ENCODE data around the gene SPESP1. TPM values are rescaled to one million over a fixed set of nuclear protein-coding genes. Genes with fewer than 3 reads are reported as not detected.

The SPESP1 gene
- polyA plus RNA-seq, 1 of the 3 experiments (the other 2 are of a cell fraction), result not detected

DNA sequence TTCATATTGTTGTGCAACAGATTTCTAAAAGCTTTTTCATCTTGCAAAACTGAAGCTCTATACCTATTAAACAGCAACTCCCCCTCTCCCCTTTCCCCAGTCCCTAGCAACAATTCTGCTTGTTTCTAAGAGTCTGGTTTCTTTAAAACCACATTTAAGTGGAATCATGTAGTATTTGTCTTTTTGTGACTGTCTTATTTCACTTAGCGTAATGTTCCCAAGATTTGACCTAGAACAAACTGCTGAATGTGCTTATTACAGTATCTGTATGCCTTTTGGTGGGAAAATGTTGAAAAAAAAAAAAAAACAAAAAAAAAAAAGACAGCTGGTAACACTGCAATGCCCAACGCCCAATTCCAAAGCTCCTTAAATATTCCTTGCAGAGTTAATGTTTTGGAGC lies 19.5 kb upstream of the SPESP1 start:
- DNase-seq, result no peak
- H3F3A ChIP-seq (replicated peaks; ENCODE audit: insufficient read depth), result no peaks in the 10 kb centered on the region
- CTCF ChIA-PET, result interaction anchor here (3.2 to 3.7 kb wide), 2 partner anchors 14 to 357 kb away, joined by 8 to 21 read pairs; no protein-coding TSS in a partner anchor
- H3K4me1 ChIP-seq (ENCODE audit: control insufficient read depth in 1 of 2, insufficient read depth in 2 of 2, low read depth in 1 of 2, low read length in 1 of 2), result no peaks in the 10 kb centered on the region
- H3K36me3 ChIP-seq (replicated peaks in 1 of 2; ENCODE audit: control insufficient read depth in 1 of 2, insufficient read depth in 2 of 2, low read length in 1 of 2), result no peaks in the 10 kb centered on the region
- H3K27me3 ChIP-seq (ENCODE audit: insufficient read depth), result no peaks in the 10 kb centered on the region
- H3K27ac ChIP-seq (ENCODE audit: low read depth in 2 of 2, low read length in 1 of 2), result no peak overlapping the region
- no peak overlapping the region for H3K9ac ChIP-seq
- WGBS (ENCODE audit: low lambda C conversion rate), result 46% methylated on average over 2 of the region's 2 CpGs
- no peaks in the 10 kb centered on the region for H3K79me2 ChIP-seq (ENCODE audit: insufficient read depth)
- H2AFZ ChIP-seq (ENCODE audit: low read depth), result no peak overlapping the region
- H3K9me2 ChIP-seq, result no peaks in the 10 kb centered on the region
- POLR2A ChIA-PET, result no interaction called here
- TF ChIP-seq MXI1 (IDR thresholded peaks at IDR 0.05; ENCODE audit: low read depth, low read length), result no peak
- no peak for TF ChIP-seq MAX (IDR thresholded peaks at IDR 0.05; ENCODE audit: low read depth)
- no peak for TF ChIP-seq RXRA (IDR thresholded peaks at IDR 0.05; ENCODE audit: borderline replicate concordance, low read depth)
- H3K9me3 ChIP-seq, result no peaks in the 10 kb centered on the region
- H3K4me2 ChIP-seq, result no peak overlapping the region
- H4K20me1 ChIP-seq (ENCODE audit: insufficient read depth), result no peaks in the 10 kb centered on the region
- H3K4me3 ChIP-seq (ENCODE audit: low read depth in 2 of 2, low read length in 1 of 2), result no peak overlapping the region

DNA sequence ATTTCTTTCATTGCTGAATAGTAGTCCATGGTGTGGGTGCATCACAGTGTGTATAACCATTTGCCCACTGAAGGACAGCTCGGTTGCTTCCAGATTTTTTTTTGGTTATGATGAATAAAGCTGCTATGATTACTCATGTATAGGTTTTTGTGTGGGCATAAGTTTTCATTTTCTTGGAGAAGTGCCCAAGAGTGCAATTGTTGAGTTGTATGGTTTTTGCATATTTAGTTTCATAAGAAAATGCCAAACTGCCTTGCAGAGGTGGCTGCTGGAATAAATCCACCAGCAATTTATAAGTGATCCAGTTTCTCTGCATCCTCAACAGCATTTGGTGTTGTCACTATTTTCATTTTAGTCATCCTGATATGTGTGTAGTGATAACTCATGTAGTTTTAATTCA lies 8.4 kb upstream of the SPESP1 start:
- ChIA-PET POLR2A (no interaction called here), CTCF (interaction anchor here (0.8 to 4.7 kb wide), 2 partner anchors 368 to 374 kb away, joined by 3 to 71 read pairs; no protein-coding TSS in a partner anchor)
- DNase-seq, result no peak
- TF ChIP-seq RXRA (IDR thresholded peaks at IDR 0.05; ENCODE audit: borderline replicate concordance, low read depth), result no peak
- no peak for TF ChIP-seq FOXJ3 (CRISPR knock-in tag; IDR thresholded peaks at IDR 0.05)
- no peak for TF ChIP-seq NFIC (IDR thresholded peaks at IDR 0.05; ENCODE audit: borderline replicate concordance)
- TF ChIP-seq, protein P1, sequence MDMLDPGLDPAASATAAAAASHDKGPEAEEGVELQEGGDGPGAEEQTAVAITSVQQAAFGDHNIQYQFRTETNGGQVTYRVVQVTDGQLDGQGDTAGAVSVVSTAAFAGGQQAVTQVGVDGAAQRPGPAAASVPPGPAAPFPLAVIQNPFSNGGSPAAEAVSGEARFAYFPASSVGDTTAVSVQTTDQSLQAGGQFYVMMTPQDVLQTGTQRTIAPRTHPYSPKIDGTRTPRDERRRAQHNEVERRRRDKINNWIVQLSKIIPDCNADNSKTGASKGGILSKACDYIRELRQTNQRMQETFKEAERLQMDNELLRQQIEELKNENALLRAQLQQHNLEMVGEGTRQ (IDR thresholded peaks at IDR 0.05; ENCODE audit: borderline replicate concordance, low read depth, low read length), result no peak
- Histone ChIP-seq H3K4me2 (no peak overlapping the region), H3K36me3 (replicated peaks in 1 of 2; ENCODE audit: control insufficient read depth in 1 of 2, insufficient read depth in 2 of 2, low read length in 1 of 2) (no peaks in the 10 kb centered on the region), H3K9ac (no peak overlapping the region), H3K27me3 (ENCODE audit: insufficient read depth) (peaks cover 9% of the 10 kb centered on the region; the same call in 1 of the 2 replicates), H4K20me1 (ENCODE audit: insufficient read depth) (no peaks in the 10 kb centered on the region), H2AFZ (ENCODE audit: low read depth) (no peak overlapping the region), H3F3A (replicated peaks; ENCODE audit: insufficient read depth) (no peaks in the 10 kb centered on the region), H3K9me2 (no peaks in the 10 kb centered on the region), H3K79me2 (ENCODE audit: insufficient read depth) (no peaks in the 10 kb centered on the region), H3K27ac (ENCODE audit: low read depth in 2 of 2, low read length in 1 of 2) (no peak overlapping the region), H3K4me1 (ENCODE audit: control insufficient read depth in 1 of 2, insufficient read depth in 2 of 2, low read depth in 1 of 2, low read length in 1 of 2) (peaks cover 0 to 2% of the 10 kb centered on the region in 2 experiments; a peak in 1 of 4 replicates), H3K4me3 (ENCODE audit: low read depth in 2 of 2, low read length in 1 of 2) (no peak overlapping the region), H3K9me3 (no peaks in the 10 kb centered on the region)
- 0% methylated on average over 1 of the region's 1 CpG for WGBS (ENCODE audit: low lambda C conversion rate)

GRCh38 chr15:68924866-68925560 lies 5.3 kb upstream of the SPESP1 start:
- WGBS (ENCODE audit: low lambda C conversion rate), result under 1% methylated on average over 8 of the region's 8 CpGs
- Histone ChIP-seq H3K4me3 (ENCODE audit: low read depth in 2 of 2, low read length in 1 of 2) (peak overlapping the region in 1 of 2 experiments; percentile 24; a peak in 1 of 4 replicates), H3K9me2 (no peaks in the 10 kb centered on the region), H3K4me2 (no peak overlapping the region), H4K20me1 (ENCODE audit: insufficient read depth) (no peaks in the 10 kb centered on the region), H3K9me3 (no peaks in the 10 kb centered on the region), H3K36me3 (replicated peaks in 1 of 2; ENCODE audit: control insufficient read depth in 1 of 2, insufficient read depth in 2 of 2, low read length in 1 of 2) (no peaks in the 10 kb centered on the region), H2AFZ (ENCODE audit: low read depth) (no peak overlapping the region), H3K27me3 (ENCODE audit: insufficient read depth) (peaks cover 9% of the 10 kb centered on the region; the same call in 1 of the 2 replicates), H3K27ac (ENCODE audit: low read depth in 2 of 2, low read length in 1 of 2) (no peak overlapping the region), H3K4me1 (ENCODE audit: control insufficient read depth in 1 of 2, insufficient read depth in 2 of 2, low read depth in 1 of 2, low read length in 1 of 2) (peaks cover 0 to 2% of the 10 kb centered on the region in 2 experiments; a peak in 1 of 4 replicates), H3K79me2 (ENCODE audit: insufficient read depth) (no peaks in the 10 kb centered on the region), H3K9ac (no peak overlapping the region), H3F3A (replicated peaks; ENCODE audit: insufficient read depth) (no peaks in the 10 kb centered on the region)
- DNase-seq, result peak; percentile 86
- POLR2A ChIA-PET, result interaction anchor here (1.1 kb wide), 2 partner anchors 106 to 365 kb away, joined by 3 read pairs; no protein-coding TSS in a partner anchor
- CTCF ChIA-PET, result interaction anchor here (0.6 to 5.4 kb wide), 91 partner anchors 8 to 681 kb away, joined by 3 to 71 read pairs (median 4); no protein-coding TSS in a partner anchor
- TF ChIP-seq NFIC (IDR thresholded peaks at IDR 0.05; ENCODE audit: borderline replicate concordance) (no peak), TCF12 (IDR thresholded peaks at IDR 0.05) (no peak), POLR2AphosphoS5 (IDR thresholded peaks at IDR 0.05; ENCODE audit: low read depth, low read length) (no peak), RFX5 (IDR thresholded peaks at IDR 0.05; ENCODE audit: low read length) (peak; percentile 40; the same call in 1 of the 2 replicates), SMC3 (IDR thresholded peaks at IDR 0.05; ENCODE audit: low read depth, low read length) (peak; percentile 82), GATA2 (CRISPR knock-in tag; IDR thresholded peaks at IDR 0.05) (no peak), RAD21 (IDR thresholded peaks at IDR 0.05; ENCODE audit: low read length) (peak; percentile 98), EP300 (IDR thresholded peaks at IDR 0.05; ENCODE audit: borderline replicate concordance in 1 of 2, low read depth in 1 of 2, low read length in 1 of 2) (no peak), TAF1 (IDR thresholded peaks at IDR 0.05; ENCODE audit: borderline replicate concordance, low read depth, low read length) (no peak)
- TF ChIP-seq, protein P2, sequence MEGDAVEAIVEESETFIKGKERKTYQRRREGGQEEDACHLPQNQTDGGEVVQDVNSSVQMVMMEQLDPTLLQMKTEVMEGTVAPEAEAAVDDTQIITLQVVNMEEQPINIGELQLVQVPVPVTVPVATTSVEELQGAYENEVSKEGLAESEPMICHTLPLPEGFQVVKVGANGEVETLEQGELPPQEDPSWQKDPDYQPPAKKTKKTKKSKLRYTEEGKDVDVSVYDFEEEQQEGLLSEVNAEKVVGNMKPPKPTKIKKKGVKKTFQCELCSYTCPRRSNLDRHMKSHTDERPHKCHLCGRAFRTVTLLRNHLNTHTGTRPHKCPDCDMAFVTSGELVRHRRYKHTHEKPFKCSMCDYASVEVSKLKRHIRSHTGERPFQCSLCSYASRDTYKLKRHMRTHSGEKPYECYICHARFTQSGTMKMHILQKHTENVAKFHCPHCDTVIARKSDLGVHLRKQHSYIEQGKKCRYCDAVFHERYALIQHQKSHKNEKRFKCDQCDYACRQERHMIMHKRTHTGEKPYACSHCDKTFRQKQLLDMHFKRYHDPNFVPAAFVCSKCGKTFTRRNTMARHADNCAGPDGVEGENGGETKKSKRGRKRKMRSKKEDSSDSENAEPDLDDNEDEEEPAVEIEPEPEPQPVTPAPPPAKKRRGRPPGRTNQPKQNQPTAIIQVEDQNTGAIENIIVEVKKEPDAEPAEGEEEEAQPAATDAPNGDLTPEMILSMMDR (IDR thresholded peaks at IDR 0.05), result peak; percentile 91
- TF ChIP-seq, protein P3, sequence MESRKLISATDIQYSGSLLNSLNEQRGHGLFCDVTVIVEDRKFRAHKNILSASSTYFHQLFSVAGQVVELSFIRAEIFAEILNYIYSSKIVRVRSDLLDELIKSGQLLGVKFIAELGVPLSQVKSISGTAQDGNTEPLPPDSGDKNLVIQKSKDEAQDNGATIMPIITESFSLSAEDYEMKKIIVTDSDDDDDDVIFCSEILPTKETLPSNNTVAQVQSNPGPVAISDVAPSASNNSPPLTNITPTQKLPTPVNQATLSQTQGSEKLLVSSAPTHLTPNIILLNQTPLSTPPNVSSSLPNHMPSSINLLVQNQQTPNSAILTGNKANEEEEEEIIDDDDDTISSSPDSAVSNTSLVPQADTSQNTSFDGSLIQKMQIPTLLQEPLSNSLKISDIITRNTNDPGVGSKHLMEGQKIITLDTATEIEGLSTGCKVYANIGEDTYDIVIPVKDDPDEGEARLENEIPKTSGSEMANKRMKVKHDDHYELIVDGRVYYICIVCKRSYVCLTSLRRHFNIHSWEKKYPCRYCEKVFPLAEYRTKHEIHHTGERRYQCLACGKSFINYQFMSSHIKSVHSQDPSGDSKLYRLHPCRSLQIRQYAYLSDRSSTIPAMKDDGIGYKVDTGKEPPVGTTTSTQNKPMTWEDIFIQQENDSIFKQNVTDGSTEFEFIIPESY (IDR thresholded peaks at IDR 0.05; ENCODE audit: borderline replicate concordance, low read depth), result no peak
